VCaP (cell line): Measurements from ENCODE around the gene SNX18.

Experiments
- H3K27ac ChIP-seq: fragments of 450-650 bp; 2 replicates; pipeline ENCODE4 v1.5.1; 2017
- CTCF ChIP-seq: fragments of 450-650 bp; conservative IDR thresholded peaks from 2 replicates; pipeline ENCODE4 v1.5.1; 2017; ENCODE audit warnings: mild to moderate bottlenecking, moderate library complexity

The SNX18 gene

GRCh38 chr5:54571462-54571861 lies 53.9 kb downstream of the SNX18 start:
- TF ChIP-seq CTCF: no peak
- no peak overlapping the region for H3K27ac ChIP-seq

DNA sequence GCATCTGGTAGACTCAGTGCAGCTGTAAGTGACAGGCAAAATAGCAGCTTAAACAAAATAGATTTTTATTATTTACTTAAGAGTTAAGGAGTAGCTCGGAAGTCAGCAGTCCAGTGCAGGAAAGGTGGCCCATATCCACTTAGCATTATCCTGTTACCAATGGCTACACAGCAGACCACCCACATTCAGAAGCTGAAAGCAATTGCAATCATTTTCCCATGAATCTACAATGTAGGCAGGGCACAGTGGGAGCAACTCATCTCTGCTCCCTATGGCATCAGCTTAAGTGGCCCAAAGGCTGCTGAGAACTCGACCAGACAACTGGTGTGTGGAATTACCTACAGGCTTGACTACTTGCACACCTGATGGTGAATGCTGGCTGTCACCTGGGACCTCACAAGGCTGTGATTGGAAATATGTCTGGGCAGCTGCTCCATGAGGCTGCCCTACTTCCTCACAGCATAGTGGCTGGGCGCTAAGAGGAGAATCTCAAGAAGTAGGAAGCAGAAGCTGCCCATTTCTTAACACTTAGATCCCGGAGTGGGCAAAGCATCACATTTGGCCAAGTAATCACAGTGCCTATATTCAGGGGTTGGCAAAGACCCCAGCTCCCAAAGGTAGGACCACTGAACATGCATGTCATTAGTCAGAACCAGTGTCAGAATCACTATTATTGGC lies 56.4 kb downstream of the SNX18 start:
- no peak overlapping the region for H3K27ac ChIP-seq
- no peak for TF ChIP-seq CTCF

DNA sequence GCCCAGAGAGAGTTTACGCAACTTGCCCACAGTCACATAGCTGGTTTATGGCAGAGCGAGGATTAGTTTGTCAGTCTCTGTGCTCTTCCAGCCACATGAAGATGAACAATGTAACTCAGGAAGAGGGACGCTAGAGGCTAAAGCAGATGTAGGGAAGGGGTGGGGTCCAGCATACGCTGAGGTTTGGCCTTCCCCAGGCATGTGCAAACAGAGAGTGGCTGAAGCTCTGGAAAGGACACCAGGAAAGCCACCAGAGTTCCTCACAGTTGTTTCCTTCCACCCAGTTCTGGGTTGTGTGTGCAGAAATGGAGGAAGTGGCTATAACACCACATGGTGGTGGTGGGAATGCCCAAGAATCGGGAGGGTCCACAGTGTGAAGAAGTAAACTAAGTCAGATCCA lies 60.0 kb downstream of the SNX18 start:
- TF ChIP-seq CTCF: no peak

GRCh38 chr5:54577937-54578653 lies 60.5 kb downstream of the SNX18 start:
- no peak for TF ChIP-seq CTCF
- no peak overlapping the region for H3K27ac ChIP-seq

More for the DNA sequence above, 60.0 kb downstream of the SNX18 start:
- H3K27ac ChIP-seq: no peak overlapping the region

GRCh38 chr5:54579591-54580295 lies 62.2 kb downstream of the SNX18 start:
- no peak for TF ChIP-seq CTCF
- no peak overlapping the region for H3K27ac ChIP-seq

- TF ChIP-seq CTCF: no peak
- H3K27ac ChIP-seq: no peak overlapping the region
These were observed 63.6 kb downstream of the SNX18 start for GRCh38 chr5:54580997-54581811.
